HG03469 (cell line): ENCODE results near the gene DNAAF1.
"Not testable (repeated sequence)": the region's sequence is repeated elsewhere in the genome, so short reads cannot be mapped to it uniquely, and the experiment has no call there.

Experiments used
- ATAC-seq: cut with Tn5 transposase; IDR thresholded peaks from one replicate; pipeline ENCODE4 v1.9.1; 2021; ENCODE audit warnings: mild to moderate bottlenecking, moderate library complexity, moderate number of reproducible peaks; ENCODE audit not compliant: unreplicated experiment

The DNAAF1 gene

DNA sequence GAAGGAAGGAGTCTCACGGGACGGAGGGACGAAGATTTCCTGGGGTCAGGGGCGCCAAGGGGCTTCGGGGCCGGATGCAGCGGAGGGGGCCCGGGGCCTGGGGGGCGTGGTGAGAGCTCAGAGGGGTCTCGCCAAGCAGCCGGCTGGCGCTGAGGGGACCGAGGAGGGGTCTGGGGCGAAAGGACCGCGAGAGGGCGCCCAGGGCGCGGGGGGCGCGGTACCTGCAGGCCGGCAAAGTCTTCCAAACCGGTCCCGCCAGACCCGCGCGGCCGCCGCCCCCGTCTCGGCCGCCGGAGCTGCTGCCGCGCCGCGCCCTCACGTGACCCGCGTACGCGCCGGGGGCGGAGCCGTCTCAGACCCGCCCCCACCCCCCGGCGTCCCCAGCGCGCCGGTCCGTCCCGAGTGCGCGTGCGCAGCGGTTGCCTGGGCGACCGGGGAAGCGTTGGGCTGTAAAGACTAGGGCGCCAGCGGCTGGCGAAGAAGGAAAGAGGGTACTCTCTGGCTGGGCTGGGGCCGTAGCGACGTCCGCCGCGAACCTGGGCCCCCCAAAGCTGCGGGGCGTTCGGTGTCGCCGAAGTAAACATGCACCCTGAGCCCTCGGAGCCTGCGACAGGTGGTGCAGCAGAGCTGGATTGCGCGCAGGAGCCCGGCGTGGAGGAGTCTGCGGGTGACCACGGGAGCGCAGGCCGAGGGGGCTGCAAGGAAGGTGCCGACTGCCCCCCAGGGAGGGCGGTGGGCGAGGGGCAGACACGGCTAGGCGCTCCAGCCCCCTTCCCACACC lies at the start of gene DNAAF1, which contains the start of gene HSDL1:
DNAAF1 (plus strand) TSS at position 450 of the 781 bp plus-strand sequence; CDS start at position 583, 133 bp downstream.
HSDL1 (minus strand) TSS at position 319 of the 781 bp plus-strand sequence. CDS start 13,856 bp downstream, outside the sequence.
- ATAC-seq, result peak; percentile 68

DNA sequence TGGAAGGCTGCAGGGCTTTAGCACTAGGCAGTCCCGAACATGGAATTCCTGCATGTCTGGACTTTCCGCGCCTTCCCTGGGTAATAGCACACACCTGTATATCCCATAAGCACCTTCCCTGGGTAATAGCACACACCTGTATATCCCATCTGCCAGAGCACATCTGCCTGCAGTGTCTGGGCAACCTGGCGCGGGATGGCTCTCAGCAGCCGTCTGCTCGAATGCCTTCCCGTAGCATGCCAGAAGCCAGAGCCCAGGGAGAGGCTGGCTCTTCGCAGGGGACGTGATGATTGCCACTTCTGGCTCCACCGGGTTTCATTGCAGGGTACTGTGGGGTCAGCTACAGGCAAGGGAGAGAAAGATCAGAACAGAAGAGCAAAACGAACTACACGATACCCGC lies 49.6 kb upstream of the DNAAF1 start:
- no peak for ATAC-seq

DNA sequence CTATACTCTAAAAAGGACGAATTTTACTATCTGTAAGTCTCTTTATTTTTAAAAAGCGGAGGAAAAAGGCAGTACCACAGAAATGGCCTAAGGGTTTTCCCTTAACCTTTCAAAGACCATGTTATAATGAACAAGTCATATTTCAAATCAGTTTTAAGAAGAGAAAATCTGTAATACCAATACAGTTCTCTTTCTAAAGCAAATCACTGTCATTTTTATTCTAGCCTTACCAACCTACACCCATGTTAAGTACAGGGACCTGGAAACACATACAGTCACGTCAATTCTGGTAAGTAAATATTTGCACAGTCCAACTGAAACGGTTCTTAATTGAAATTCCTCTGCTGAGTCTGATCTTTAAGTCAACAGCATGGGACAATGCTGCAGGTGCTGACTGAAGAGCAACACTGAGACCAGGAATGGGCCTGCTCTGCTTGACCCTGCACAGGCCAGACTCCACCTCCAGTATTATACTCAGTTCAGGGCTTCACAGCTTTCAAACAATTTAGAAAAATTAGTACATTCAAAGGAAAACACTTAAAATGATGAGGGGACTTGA lies 48.6 kb upstream of the DNAAF1 start:
- ATAC-seq, result no peak

DNA sequence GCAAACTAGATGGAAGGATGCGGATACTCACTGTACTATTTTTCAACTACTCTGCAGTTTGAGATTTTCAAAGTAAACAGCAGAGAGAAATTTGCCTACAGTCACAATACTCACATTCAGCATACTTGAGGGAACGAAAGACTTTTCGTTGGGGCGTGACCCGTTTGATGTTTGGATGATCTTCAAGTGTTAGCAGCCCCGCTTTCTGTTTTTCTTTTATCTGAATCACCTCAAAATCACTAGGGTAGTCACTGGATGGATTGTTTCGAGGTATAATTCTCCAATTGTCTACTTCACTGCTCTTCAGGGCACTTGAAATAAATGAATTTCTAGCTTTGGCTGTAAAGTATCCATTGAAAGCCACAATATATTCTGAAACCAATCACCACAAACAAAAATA lies 46.2 kb upstream of the DNAAF1 start:
- no peak for ATAC-seq

DNA sequence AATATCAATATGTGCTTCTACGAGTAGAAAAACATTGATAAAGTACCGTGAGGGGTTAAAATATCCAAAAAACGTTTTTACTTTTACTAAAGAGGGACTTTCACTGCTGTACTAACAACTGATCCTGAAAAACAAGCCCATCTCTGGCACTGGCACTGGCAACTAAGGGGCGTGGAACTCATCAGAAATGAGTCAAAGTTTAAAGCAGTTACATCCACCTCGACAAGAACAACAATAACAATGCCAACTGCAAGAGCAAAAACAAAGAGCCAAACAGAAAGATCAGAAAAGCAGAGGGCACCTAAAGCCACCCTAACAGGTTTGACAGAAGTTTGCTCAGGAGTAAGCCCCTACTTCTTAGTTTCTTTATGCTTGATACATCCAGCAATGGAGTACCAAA lies 41.4 kb upstream of the DNAAF1 start:
- no peak for ATAC-seq

DNA sequence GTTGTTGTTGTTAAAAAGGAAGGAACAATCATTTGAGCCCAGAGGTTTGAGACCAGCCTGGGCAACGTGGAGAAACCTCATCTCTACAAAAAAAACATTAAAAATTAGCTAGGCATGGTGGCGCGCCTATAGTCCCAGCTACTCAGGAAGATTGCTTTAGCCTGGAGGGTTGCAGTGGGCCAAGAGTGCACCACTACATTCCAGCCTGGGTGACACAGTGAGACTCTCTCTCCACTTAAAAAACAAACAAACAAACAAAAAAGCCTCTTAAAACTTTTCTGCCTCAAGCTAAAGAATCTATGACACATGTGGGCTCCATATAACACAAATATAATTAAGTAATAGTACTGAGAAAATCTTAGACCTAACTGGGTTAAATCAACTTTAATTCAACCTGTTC lies 40.9 kb upstream of the DNAAF1 start:
- no peak for ATAC-seq

DNA sequence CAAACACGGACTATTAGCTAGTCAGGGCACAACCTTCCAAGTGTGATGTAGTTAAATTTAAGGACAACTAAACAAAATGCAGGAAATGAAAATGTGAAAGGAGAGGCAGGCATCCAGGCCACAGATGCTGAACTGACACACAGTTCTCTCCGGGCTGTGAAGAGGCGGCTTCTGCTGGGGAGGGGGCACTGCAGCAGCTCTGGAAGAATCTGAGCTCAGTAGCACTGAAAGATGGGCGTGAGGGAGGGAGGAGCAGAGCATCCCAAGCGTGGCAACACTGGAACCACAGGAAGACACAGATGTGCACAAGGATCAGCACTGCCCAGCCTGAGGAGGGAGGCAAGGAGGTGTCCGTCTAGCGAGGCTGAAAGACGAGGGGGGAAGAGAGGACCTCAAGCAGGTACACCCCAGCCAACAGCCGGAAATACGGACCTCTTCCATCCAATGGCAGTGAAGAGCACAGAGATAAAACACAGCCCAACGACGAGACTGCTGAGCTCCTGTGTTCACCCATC lies 39.8 kb upstream of the DNAAF1 start:
- no peak for ATAC-seq

DNA sequence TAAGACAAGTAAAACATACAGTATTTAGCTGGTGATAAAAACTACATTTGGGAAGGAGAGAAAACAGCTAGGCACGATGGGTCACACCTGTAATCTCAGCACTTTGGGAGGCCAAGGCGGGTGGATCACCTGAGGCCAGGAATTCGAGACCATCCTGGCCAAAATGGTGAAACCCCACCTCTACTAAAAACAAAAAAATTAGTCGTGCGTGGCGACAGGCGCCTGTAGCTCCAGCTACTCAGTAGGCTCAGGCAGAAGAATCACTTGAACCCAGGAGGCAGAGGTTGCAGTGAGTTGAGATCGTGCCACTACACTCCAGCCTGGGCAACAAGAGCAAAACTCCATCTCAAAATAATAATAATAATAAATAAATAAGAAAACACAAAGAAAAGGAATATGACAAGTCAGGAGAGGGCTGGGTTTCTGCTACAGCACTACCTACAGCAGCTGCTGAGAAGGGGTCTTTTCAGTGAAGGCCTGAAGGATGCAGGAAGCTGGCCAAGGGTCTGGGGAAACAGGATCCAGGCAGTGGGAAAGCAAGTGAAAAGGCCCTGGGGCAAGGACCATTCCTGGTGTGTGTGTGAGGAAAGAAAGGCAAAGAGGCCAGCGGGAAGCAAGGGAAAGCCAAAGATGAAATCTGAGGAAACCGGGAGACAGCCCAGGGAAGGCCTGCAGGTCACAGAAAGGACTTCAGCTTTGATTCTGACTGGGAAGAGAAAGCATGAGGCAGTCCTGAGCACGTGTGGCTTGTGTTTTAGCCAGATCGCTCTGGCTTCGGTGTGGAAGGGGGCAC lies 39.0 kb upstream of the DNAAF1 start:
- ATAC-seq, result no peak

DNA sequence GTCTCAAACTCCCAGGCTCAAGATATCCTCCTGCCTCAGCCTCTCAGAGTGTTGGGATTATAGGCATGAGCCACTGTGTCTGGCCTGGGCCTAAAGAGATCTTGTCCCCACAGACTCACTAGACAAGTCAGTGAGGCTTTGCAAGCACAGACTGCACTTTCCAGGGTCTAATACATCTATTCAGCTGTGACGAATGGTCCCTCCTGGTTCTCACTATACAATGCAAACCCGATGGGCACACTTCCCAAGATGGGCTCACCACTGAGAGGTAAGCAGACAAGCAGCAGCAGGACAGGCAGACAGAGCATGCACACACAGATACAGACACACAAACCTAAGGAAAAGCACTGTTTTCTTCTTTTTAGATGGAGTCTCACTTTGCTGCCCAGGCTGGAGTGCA lies 37.2 kb upstream of the DNAAF1 start:
- ATAC-seq, result no peak

DNA sequence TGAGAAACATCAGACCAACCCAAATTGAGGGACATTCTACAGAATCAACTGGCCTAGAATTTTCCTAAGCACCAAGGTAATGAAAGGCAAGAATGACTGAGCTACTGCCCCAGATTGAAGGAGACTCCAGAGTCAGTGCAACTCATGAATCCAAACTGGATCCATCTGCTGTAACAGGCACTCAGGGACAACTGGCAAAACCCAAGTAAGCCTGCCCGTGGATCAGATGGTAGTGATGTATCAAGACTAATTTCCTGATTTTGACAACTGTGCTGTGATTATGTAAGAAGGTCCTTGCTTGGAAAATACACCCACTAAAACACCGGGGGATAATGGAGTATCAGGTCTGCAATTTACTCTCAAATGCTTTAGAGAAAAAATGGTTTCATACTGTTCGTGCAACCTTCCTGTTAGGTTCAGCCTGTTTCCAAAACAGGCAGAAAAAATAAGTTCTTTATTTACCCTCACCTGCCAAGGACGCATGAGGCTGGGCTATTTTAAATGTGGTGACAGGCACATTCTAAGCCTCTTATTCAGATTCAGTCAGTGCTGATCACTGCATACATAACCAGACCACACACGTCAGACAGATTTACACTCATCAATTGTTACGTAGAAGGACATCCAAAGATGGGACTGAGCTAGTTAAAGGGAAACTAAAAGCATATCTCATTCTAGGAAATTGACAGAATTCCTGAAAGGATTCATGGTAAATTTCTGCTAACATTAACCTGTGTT lies 35.3 kb upstream of the DNAAF1 start:
- ATAC-seq, result no peak

DNA sequence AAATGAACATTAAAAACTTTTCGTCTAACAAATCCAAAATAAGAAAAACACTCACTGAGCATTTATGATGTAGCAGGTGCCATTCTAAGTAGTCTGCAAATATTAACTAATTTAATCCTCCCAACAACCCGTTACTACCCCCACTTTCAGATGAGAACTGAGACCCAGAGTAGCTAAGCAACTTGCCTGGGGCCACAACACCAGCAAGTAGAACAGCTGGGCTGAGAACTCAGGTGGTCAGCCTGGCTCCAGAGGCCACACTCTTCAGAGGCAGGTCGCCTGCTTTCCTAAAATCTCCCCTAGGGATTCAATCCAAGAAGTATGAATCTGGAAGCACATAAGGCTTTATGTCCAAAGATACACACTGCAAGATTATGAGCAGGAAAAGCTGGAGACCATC lies 34.6 kb upstream of the DNAAF1 start:
- no peak for ATAC-seq

DNA sequence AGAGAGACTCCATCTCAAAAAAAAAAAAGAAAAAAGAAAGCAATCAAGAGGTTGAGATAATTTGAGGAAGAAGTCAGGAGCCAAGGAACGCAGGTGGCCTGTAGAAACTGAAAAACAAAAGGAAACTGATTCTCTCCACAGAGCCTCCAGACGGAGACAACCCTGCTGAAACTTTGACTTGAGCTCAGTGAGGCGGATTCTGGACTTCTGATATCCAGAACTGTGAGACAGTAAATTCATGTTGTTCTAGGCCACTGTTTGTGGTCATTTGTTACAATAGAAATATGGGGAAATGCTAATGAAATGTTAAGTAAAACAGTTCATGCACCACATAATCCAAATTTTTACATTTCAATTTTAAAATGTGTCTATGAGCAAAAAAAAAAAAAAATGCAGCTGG lies 33.6 kb upstream of the DNAAF1 start:
- no peak for ATAC-seq

DNA sequence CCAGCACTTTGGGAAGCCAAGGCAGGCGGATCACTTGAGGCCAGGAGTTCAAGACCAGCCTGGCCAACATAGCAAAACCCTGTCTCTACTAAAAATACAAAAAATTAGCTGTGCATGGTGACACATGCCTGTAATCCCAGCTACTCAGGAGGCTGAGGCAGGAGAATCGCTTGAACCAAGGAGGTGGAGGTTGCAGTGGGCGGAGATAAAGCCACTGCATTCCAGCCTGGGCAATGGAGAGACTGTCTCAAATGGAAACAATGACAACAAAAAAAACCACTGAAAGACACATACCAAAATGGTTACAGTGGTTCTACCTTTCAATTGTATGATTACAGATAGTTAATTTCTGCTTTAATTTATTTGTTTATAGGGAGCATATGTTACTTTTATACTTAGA lies 33.2 kb upstream of the DNAAF1 start:
- not testable (repeated sequence) for ATAC-seq

DNA sequence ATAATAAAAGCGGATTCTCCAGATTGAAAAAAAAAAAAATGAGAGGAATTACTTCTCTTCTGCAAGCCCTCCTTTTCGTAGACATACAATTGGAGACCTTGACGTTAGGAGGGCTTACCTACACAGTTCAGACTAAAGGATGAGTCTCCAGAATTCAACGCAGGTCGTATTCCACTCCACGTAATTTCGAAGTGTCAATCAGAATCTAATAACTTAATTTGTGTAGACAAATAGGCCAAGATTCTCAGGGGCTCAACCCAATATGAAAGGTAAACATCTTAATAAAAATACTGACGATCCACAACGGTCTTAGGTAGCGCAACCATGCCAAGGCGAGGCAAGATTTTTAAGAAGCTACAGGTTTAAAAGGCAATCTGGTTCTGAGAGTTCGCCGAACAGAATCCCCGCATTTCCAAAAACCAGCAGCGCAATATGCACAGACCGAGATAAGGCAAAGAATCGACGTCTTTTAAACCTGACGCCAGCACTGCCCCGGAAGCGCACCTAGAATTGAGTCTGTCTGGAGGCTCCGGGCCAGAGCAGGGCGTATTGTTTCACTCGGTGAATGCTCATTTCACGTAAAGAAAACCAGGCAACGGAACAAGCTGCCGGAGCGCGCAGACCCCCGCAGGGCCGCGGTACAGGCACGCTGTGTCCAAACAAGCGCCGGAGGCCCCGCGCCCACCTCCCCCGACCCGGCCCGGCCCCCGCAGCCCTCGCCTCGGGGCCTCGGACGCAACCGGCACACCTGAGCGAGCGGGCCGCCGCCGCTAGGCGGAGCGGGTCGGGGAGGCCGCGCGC lies 29.0 kb upstream of the DNAAF1 start:
- no peak for ATAC-seq

DNA sequence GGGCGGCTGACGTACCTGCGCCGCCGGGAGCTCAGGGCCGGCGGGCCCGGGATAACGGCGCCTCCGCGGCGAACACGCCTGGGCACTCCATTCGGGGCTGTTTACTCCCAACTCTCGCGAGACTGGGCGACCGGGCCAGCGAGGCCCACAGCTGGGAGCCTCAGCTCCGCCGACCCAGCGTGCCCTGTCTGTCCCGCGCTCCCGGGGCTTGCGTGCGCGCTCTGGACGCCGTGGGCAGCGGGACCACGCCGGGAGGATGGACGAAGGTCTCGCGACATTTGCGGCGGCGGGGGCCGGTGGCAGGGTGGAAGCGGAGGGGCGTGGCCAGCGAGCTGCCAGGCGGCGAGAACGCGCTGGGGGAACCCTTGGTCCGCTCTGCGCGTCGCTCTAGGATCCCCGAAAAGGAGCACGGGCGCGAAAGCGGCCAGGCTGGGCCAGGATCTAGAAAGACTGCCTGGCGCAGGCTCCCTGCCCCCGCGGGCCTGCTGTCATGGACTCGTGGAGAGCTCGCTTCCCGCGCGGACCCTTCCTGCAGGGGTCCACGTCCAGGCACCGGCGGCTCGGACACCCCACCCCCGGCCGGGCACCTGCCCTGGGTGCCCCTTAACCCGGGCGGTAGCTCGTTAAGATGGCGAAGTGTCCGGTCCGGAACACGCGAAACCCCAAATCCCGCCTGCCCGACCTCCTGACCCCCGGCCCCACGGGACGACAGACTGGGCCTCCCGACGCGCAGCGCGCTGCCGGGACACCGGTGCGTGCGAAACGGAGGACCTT lies 28.2 kb upstream of the DNAAF1 start, which contains the start of gene MBTPS1:
MBTPS1 (minus strand) TSS at position 223 of the 774 bp plus-strand sequence. CDS start 15,159 bp downstream, outside the sequence.
- peak; percentile 87 for ATAC-seq

DNA sequence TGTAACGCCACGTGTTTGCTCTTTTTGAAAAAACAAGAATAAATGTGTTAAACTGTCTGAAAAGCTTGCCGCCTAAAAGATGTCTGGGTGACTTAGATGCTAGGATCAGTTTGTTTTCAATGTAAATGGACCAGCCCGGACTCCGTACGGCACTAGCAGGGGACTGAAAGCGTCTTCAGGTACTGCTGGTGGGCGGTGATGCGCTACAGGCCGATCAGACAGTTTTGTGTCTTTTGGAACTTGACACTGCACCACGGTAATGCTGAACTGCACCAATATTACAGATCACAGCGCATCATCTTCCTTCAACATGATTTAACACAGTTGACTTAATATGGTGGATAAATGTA lies 27.6 kb upstream of the DNAAF1 start:
- no peak for ATAC-seq

DNA sequence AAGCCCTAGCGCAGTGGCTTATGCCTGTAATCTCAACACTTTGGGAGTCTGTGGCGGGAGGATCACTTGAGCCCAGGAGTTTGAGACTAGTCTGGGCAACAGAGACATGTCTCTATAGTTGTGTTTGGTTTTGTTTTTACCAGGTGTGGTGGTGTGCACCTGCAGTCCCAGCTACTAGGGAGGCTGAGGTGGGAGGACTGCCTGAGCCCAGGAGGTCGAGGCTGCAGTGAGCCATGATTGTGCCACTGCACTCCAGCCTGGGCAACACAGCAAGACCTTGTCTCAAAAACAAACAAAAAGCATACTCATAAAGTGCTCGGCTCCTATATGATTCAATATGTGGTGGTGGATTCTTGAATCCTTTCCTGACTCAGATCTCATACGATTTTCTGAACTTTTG lies 26.8 kb upstream of the DNAAF1 start:
- not testable (repeated sequence) for ATAC-seq

DNA sequence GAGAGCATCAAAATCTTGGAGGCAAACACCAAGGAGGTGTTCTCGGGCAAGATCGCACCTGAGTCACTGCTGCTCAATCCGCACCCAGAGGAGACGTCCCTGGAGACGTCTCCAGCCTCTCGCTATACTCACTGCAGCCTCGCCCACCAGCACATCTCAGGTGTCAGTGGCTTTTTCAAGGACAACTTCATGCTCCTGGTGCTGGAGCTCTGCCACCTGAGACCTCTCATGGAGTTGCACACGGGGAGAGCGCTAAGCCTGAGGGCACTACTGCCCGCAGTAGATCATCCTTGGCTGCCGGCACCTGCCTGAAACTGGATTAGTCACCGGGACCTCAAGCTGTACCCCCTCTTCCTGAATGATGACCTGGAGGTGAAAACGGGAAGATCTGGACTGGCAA lies 25.7 kb upstream of the DNAAF1 start:
- ATAC-seq, result no peak

DNA sequence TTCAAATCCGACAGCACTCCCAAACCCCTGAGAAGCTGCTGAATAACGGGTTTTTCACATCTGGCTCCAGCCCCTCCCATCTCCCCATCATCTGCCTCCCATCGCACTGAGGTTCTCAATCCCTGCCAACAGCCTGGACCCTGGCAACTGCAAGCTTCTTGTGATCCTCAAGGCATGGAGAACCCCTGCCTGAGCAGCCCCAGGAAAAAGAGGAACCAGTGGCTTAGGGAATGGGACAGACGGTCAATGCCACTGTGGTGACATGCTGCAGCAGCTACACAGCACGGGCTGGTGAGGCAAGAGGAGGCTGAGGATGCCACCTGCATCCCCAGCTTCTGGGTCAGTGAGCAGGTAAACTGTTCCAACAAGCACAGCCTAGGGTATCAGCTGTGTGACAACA lies 25.1 kb upstream of the DNAAF1 start:
- no peak for ATAC-seq
